SK-N-SH treated with all-trans-retinoic acid at 6 μM for 48 hours (cell line): ENCODE measurements around the gene UBE4A.

Experiments
- ARNTL ChIP-seq: fragments of 450-650 bp; formaldehyde crosslinking; IDR thresholded peaks from 2 replicates; pipeline ENCODE4 v1.5.0; 2020; ENCODE audit warnings: low read depth, mild to moderate bottlenecking, moderate library complexity, borderline replicate concordance
- CREB5 ChIP-seq: fragments of 250-450 bp; sonication (Bioruptor Pico); IDR thresholded peaks from 2 replicates; pipeline ENCODE4 v1.5.1; 2020; ENCODE audit warnings: low read depth, mild to moderate bottlenecking, moderate library complexity
- CSDC2 ChIP-seq: fragments of 250-450 bp; sonication (Bioruptor Pico); IDR thresholded peaks from 2 replicates; pipeline ENCODE4 v1.5.0; 2020; ENCODE audit warnings: mild to moderate bottlenecking, moderate library complexity
- ISL1 ChIP-seq: fragments of 250-450 bp; sonication (Bioruptor Pico); IDR thresholded peaks from 2 replicates; pipeline ENCODE4 v2.1.2; 2022; ENCODE audit warnings: mild to moderate bottlenecking, moderate library complexity
- PPARA ChIP-seq: fragments of 250-450 bp; sonication (Bioruptor Pico); IDR thresholded peaks from 2 replicates; pipeline ENCODE4 v1.5.0; 2020; ENCODE audit warnings: mild to moderate bottlenecking, borderline replicate concordance
- RARB ChIP-seq: fragments of 250-450 bp; sonication (Bioruptor Pico); IDR thresholded peaks from 2 replicates; pipeline ENCODE4 v1.8.0; 2021; ENCODE audit warnings: mild to moderate bottlenecking, moderate library complexity
- SNAI2 ChIP-seq: fragments of 250-450 bp; sonication (Bioruptor Pico); IDR thresholded peaks from 2 replicates; pipeline ENCODE4 v1.5.0; 2020; ENCODE audit warnings: mild to moderate bottlenecking, moderate library complexity
- TCF4 ChIP-seq: fragments of 250-450 bp; sonication (Bioruptor Pico); IDR thresholded peaks from 2 replicates; pipeline ENCODE4 v1.8.0; 2021; ENCODE audit warnings: mild to moderate bottlenecking, moderate library complexity, borderline replicate concordance
- ZFP3 ChIP-seq: fragments of 250-450 bp; sonication (Bioruptor Pico); IDR thresholded peaks from 2 replicates; pipeline ENCODE4 v1.5.0; 2020; ENCODE audit warnings: mild to moderate bottlenecking, moderate library complexity
- ZFP30 ChIP-seq: fragments of 450-650 bp; formaldehyde crosslinking; IDR thresholded peaks from 2 replicates; pipeline ENCODE4 v1.5.0; 2022; ENCODE audit warnings: mild to moderate bottlenecking, moderate library complexity

GRCh38 chr11:118314988-118315411 is 44.4 kb upstream of the UBE4A start:
- no peak for TF ChIP-seq ISL1 (CRISPR knock-in tag)
- no peak for TF ChIP-seq RARB
- TF ChIP-seq CREB5 (CRISPR knock-in tag): no peak
- TF ChIP-seq PPARA (CRISPR knock-in tag): no peak
- TF ChIP-seq ARNTL (CRISPR knock-in tag): no peak
- TF ChIP-seq TCF4: no peak
- no peak for TF ChIP-seq ZFP30 (CRISPR knock-in tag)
- no peak for TF ChIP-seq ZFP3 (CRISPR knock-in tag)
- no peak for TF ChIP-seq SNAI2 (CRISPR knock-in tag)
- no peak for TF ChIP-seq CSDC2
